Muscle layer of colon (tissue), 2 donors: ENCODE measurements around the gene NDUFB6.
A peak's percentile ranks its signal among the peaks of the same experiment; 100 is the strongest.
"Not testable (repeated sequence)": the region's sequence is repeated elsewhere in the genome, so short reads cannot be mapped to it uniquely, and the experiment has no call there.

Source experiments
- H3K27ac ChIP-seq: one replicate; pipeline ENCODE4 v1.7.0; 2013; ENCODE audit warnings: low read depth, mild to moderate bottlenecking, low read length, moderate library complexity
- H3K27me3 ChIP-seq, 2 donors: one replicate each; pipeline ENCODE4 v1.7.0; 2013; ENCODE audit warnings: low read length in 2 of 2, mild to moderate bottlenecking in 2 of 2; ENCODE audit not compliant: insufficient read depth in 2 of 2, control insufficient read depth in 1 of 2
- H3K36me3 ChIP-seq: one replicate; pipeline ENCODE4 v1.7.0; 2013; ENCODE audit warnings: mild to moderate bottlenecking, low read length; ENCODE audit not compliant: insufficient read depth
- H3K4me1 ChIP-seq: one replicate; pipeline ENCODE4 v1.7.0; 2013; ENCODE audit warnings: mild to moderate bottlenecking, low read length; ENCODE audit not compliant: insufficient read depth
- H3K4me3 ChIP-seq, 2 donors: one replicate each; pipeline ENCODE4 v1.7.0; 2013; ENCODE audit warnings: low read length in 2 of 2, low read depth in 1 of 2, mild to moderate bottlenecking in 1 of 2, moderate library complexity in 1 of 2
- H3K9ac ChIP-seq: one replicate; pipeline ENCODE4 v1.7.0; 2013; ENCODE audit warnings: low read length
- H3K9me3 ChIP-seq: one replicate; pipeline ENCODE4 v1.7.0; 2013; ENCODE audit warnings: mild to moderate bottlenecking, low read length
- donor health status: abdominal sarcoma.
- donor health status: Adenocarcinoma of cecum.

NDUFB6 gene

GRCh38 chr9:32533816-32534215, 39.1 kb downstream of the NDUFB6 start:
- no peak overlapping the region for H3K4me3 ChIP-seq
- no peak overlapping the region for H3K9ac ChIP-seq
- peaks cover 3% of the 10 kb centered on the region for H3K36me3 ChIP-seq
- H3K4me1 ChIP-seq, result no peaks in the 10 kb centered on the region
- no peak overlapping the region for H3K27ac ChIP-seq
- no peaks in the 10 kb centered on the region for H3K27me3 ChIP-seq
- H3K9me3 ChIP-seq, result no peaks in the 10 kb centered on the region

- Histone ChIP-seq H3K9ac (no peak overlapping the region), H3K9me3 (no peaks in the 10 kb centered on the region), H3K27ac (no peak overlapping the region), H3K36me3 (peaks cover 3% of the 10 kb centered on the region), H3K4me1 (no peaks in the 10 kb centered on the region), H3K27me3 (no peaks in the 10 kb centered on the region), H3K4me3 (no peak overlapping the region)
Measured at GRCh38 chr9:32533336-32533735, 39.6 kb downstream of the NDUFB6 start.

- Histone ChIP-seq H3K27ac (peak overlapping the region; percentile 87), H3K4me3 (peak overlapping the region; percentile 79 to 84), H3K36me3 (no peaks in the 10 kb centered on the region), H3K9me3 (no peaks in the 10 kb centered on the region), H3K4me1 (peaks cover 24% of the 10 kb centered on the region), H3K27me3 (no peaks in the 10 kb centered on the region), H3K9ac (peak overlapping the region; percentile 57)
Measured at GRCh38 chr9:32526707-32527048, 46.3 kb downstream of the NDUFB6 start.

- Histone ChIP-seq H3K36me3 (no peaks in the 10 kb centered on the region), H3K9me3 (no peaks in the 10 kb centered on the region), H3K4me1 (peaks cover 24% of the 10 kb centered on the region), H3K9ac (peak within 1 kb of the TSS; percentile 76), H3K4me3 (peak within 1 kb of the TSS; percentile 79 to 84), H3K27me3 (no peaks in the 10 kb centered on the region), H3K27ac (peak within 1 kb of the TSS; percentile 87)
Measured at GRCh38 chr9:32526041-32526706, 46.8 kb downstream of the NDUFB6 start, which contains the start of gene RIGI. RIGI (minus strand) TSS chr9:32526196; CDS start chr9:32526166, 30 bp downstream.

- Histone ChIP-seq H3K9ac (peak overlapping the region; percentile 76), H3K9me3 (no peaks in the 10 kb centered on the region), H3K4me3 (peak overlapping the region; percentile 79 to 84), H3K27me3 (no peaks in the 10 kb centered on the region), H3K27ac (peak overlapping the region; percentile 87), H3K4me1 (peaks cover 24% of the 10 kb centered on the region), H3K36me3 (no peaks in the 10 kb centered on the region)
Measured at GRCh38 chr9:32525709-32526030, 47.3 kb downstream of the NDUFB6 start.

GRCh38 chr9:32524892-32525708, 47.9 kb downstream of the NDUFB6 start:
- Histone ChIP-seq H3K4me1 (peaks cover 24% of the 10 kb centered on the region), H3K27me3 (no peaks in the 10 kb centered on the region), H3K9me3 (no peaks in the 10 kb centered on the region), H3K27ac (peak overlapping the region; percentile 87), H3K36me3 (no peaks in the 10 kb centered on the region), H3K4me3 (peak overlapping the region; percentile 79 to 84), H3K9ac (peak overlapping the region; percentile 76)

- not testable (repeated sequence) for H3K9ac ChIP-seq, H3K27ac ChIP-seq, H3K36me3 ChIP-seq, H3K9me3 ChIP-seq, H3K27me3 ChIP-seq
- peak overlapping the region in 1 of 2 donors; percentile 79 for H3K4me3 ChIP-seq
- peaks cover 24% of the 10 kb centered on the region for H3K4me1 ChIP-seq
Measured at GRCh38 chr9:32524558-32524891, 48.4 kb downstream of the NDUFB6 start.

- Histone ChIP-seq H3K9me3 (no peaks in the 10 kb centered on the region), H3K4me3 (no peak overlapping the region), H3K9ac (no peak overlapping the region), H3K4me1 (peaks cover 24% of the 10 kb centered on the region), H3K27me3 (no peaks in the 10 kb centered on the region), H3K27ac (no peak overlapping the region), H3K36me3 (no peaks in the 10 kb centered on the region)
Measured at GRCh38 chr9:32523910-32524309, 49.0 kb downstream of the NDUFB6 start.

GRCh38 chr9:32518276-32518675, 54.7 kb downstream of the NDUFB6 start:
- Histone ChIP-seq H3K36me3 (no peaks in the 10 kb centered on the region), H3K9ac (no peak overlapping the region), H3K27me3 (no peaks in the 10 kb centered on the region), H3K27ac (no peak overlapping the region), H3K9me3 (no peaks in the 10 kb centered on the region), H3K4me3 (no peak overlapping the region), H3K4me1 (no peaks in the 10 kb centered on the region)

GRCh38 chr9:32516241-32516640, 56.7 kb downstream of the NDUFB6 start:
- H3K27ac ChIP-seq, result no peak overlapping the region
- H3K9ac ChIP-seq, result no peak overlapping the region
- no peaks in the 10 kb centered on the region for H3K9me3 ChIP-seq
- H3K36me3 ChIP-seq, result no peaks in the 10 kb centered on the region
- H3K4me1 ChIP-seq, result no peaks in the 10 kb centered on the region
- no peak overlapping the region for H3K4me3 ChIP-seq
- no peaks in the 10 kb centered on the region for H3K27me3 ChIP-seq

GRCh38 chr9:32508728-32509127, 64.2 kb downstream of the NDUFB6 start:
- no peaks in the 10 kb centered on the region for H3K4me1 ChIP-seq
- H3K27ac ChIP-seq, result no peak overlapping the region
- no peaks in the 10 kb centered on the region for H3K36me3 ChIP-seq
- no peak overlapping the region for H3K4me3 ChIP-seq
- H3K9ac ChIP-seq, result no peak overlapping the region
- no peaks in the 10 kb centered on the region for H3K9me3 ChIP-seq
- H3K27me3 ChIP-seq, result no peaks in the 10 kb centered on the region

- Histone ChIP-seq H3K9me3 (no peaks in the 10 kb centered on the region), H3K27me3 (no peaks in the 10 kb centered on the region), H3K4me3 (no peak overlapping the region), H3K9ac (no peak overlapping the region), H3K36me3 (peaks cover 3% of the 10 kb centered on the region), H3K27ac (no peak overlapping the region), H3K4me1 (no peaks in the 10 kb centered on the region)
Measured at GRCh38 chr9:32503008-32503407, 70.0 kb downstream of the NDUFB6 start.
